Measurements from ENCODE around the gene CTBP2.

CTBP2 gene

GRCh38 chr10:125011171-125011925, 149.0 kb downstream of the CTBP2 start:
- no peak for TF ChIP-seq CTCF (IDR thresholded peaks at IDR 0.05)
- H3K9me3 Mint-ChIP-seq = no peaks in the 10 kb centered on the region
- H3K36me3 Mint-ChIP-seq (ENCODE audit: low read depth) = peaks cover 62% of the 10 kb centered on the region
- H3K27me3 Mint-ChIP-seq (ENCODE audit: low read depth, poor library complexity) = no peaks in the 10 kb centered on the region
- DNase-seq = no peak
- peaks cover 76% of the 10 kb centered on the region for H3K4me1 Mint-ChIP-seq
- no peak overlapping the region for H3K4me3 Mint-ChIP-seq
- H3K27ac Mint-ChIP-seq = peak overlapping the region; percentile 59

- H3K9me3 Mint-ChIP-seq = no peaks in the 10 kb centered on the region
- no peak for DNase-seq
- H3K27me3 Mint-ChIP-seq (ENCODE audit: low read depth, poor library complexity) = no peaks in the 10 kb centered on the region
- peak overlapping the region; percentile 32 for H3K4me3 Mint-ChIP-seq
- H3K27ac Mint-ChIP-seq = peak overlapping the region; percentile 84
- no peak for TF ChIP-seq CTCF (IDR thresholded peaks at IDR 0.05)
- peaks cover 60% of the 10 kb centered on the region for H3K36me3 Mint-ChIP-seq (ENCODE audit: low read depth)
- H3K4me1 Mint-ChIP-seq = peaks cover 78% of the 10 kb centered on the region
These were observed 150.0 kb downstream of the CTBP2 start for GRCh38 chr10:125010362-125010761.

- H3K36me3 Mint-ChIP-seq (ENCODE audit: low read depth) = peaks cover 55% of the 10 kb centered on the region
- no peaks in the 10 kb centered on the region for H3K9me3 Mint-ChIP-seq
- H3K27me3 Mint-ChIP-seq (ENCODE audit: low read depth, poor library complexity) = no peaks in the 10 kb centered on the region
- no peak overlapping the region for H3K4me3 Mint-ChIP-seq
- DNase-seq = no peak
- peaks cover 74% of the 10 kb centered on the region for H3K4me1 Mint-ChIP-seq
- TF ChIP-seq CTCF (IDR thresholded peaks at IDR 0.05) = no peak
- H3K27ac Mint-ChIP-seq = peak overlapping the region; percentile 93
These were observed 150.7 kb downstream of the CTBP2 start for GRCh38 chr10:125009661-125010161.

GRCh38 chr10:125008689-125009638, 151.4 kb downstream of the CTBP2 start:
- Mint-ChIP-seq H3K4me1 (peaks cover 66% of the 10 kb centered on the region), H3K36me3 (ENCODE audit: low read depth) (peaks cover 50% of the 10 kb centered on the region), H3K4me3 (peak overlapping the region; percentile 25), H3K27me3 (ENCODE audit: low read depth, poor library complexity) (no peaks in the 10 kb centered on the region), H3K27ac (peak overlapping the region; percentile 93), H3K9me3 (no peaks in the 10 kb centered on the region)
- no peak for DNase-seq
- no peak for TF ChIP-seq CTCF (IDR thresholded peaks at IDR 0.05)

- peaks cover 37% of the 10 kb centered on the region for H3K36me3 Mint-ChIP-seq (ENCODE audit: low read depth)
- H3K27me3 Mint-ChIP-seq (ENCODE audit: low read depth, poor library complexity) = no peaks in the 10 kb centered on the region
- no peak for DNase-seq
- H3K27ac Mint-ChIP-seq = peak overlapping the region; percentile 92
- peaks cover 54% of the 10 kb centered on the region for H3K4me1 Mint-ChIP-seq
- no peaks in the 10 kb centered on the region for H3K9me3 Mint-ChIP-seq
- no peak overlapping the region for H3K4me3 Mint-ChIP-seq
- no peak for TF ChIP-seq CTCF (IDR thresholded peaks at IDR 0.05)
These were observed 152.9 kb downstream of the CTBP2 start for GRCh38 chr10:125007436-125007835.

Measured in nephron progenitor cell (in vitro differentiated cells).